ENCODE results near the gene TRAFD1. TPM values are rescaled to one million over a fixed set of nuclear protein-coding genes. Genes with fewer than 3 reads are reported as not detected.
A peak's percentile ranks its signal among the peaks of the same experiment; 100 is the strongest.

Gene TRAFD1
- polyA plus RNA-seq, 1 donor from 2014 or later, result 75.6 TPM

GRCh38 chr12:112107306-112108201 lies 17.8 kb upstream of the TRAFD1 start:
- H3K79me2 ChIP-seq (replicated peaks; ENCODE audit: insufficient read depth, low read length), result peaks cover 51% of the 10 kb centered on the region
- no peaks in the 10 kb centered on the region for H3K9me3 ChIP-seq (ENCODE audit: low read length)
- no peaks in the 10 kb centered on the region for H3K9me2 ChIP-seq (ENCODE audit: insufficient read depth, low read length)
- peak overlapping the region; percentile 86 for H3K9ac ChIP-seq (ENCODE audit: low read length)
- H3K36me3 ChIP-seq (ENCODE audit: insufficient read depth, low read length), result no peaks in the 10 kb centered on the region
- H4K20me1 ChIP-seq (ENCODE audit: insufficient read depth), result no peaks in the 10 kb centered on the region
- H3K27me3 ChIP-seq (ENCODE audit: insufficient read depth, low read depth, low read length), result no peaks in the 10 kb centered on the region
- TF ChIP-seq, protein P1, sequence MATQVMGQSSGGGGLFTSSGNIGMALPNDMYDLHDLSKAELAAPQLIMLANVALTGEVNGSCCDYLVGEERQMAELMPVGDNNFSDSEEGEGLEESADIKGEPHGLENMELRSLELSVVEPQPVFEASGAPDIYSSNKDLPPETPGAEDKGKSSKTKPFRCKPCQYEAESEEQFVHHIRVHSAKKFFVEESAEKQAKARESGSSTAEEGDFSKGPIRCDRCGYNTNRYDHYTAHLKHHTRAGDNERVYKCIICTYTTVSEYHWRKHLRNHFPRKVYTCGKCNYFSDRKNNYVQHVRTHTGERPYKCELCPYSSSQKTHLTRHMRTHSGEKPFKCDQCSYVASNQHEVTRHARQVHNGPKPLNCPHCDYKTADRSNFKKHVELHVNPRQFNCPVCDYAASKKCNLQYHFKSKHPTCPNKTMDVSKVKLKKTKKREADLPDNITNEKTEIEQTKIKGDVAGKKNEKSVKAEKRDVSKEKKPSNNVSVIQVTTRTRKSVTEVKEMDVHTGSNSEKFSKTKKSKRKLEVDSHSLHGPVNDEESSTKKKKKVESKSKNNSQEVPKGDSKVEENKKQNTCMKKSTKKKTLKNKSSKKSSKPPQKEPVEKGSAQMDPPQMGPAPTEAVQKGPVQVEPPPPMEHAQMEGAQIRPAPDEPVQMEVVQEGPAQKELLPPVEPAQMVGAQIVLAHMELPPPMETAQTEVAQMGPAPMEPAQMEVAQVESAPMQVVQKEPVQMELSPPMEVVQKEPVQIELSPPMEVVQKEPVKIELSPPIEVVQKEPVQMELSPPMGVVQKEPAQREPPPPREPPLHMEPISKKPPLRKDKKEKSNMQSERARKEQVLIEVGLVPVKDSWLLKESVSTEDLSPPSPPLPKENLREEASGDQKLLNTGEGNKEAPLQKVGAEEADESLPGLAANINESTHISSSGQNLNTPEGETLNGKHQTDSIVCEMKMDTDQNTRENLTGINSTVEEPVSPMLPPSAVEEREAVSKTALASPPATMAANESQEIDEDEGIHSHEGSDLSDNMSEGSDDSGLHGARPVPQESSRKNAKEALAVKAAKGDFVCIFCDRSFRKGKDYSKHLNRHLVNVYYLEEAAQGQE (IDR thresholded peaks at IDR 0.05; ENCODE audit: borderline replicate concordance), result no peak
- TF ChIP-seq TAF1 (IDR thresholded peaks at IDR 0.05; ENCODE audit: low read depth) (no peak), EP300 (conservative IDR thresholded peaks at IDR 0.05; ENCODE audit: poor library complexity, severe bottlenecking) (no peak), SMC3 (conservative IDR thresholded peaks at IDR 0.05; ENCODE audit: poor library complexity) (no peak), RAD21 (conservative IDR thresholded peaks at IDR 0.05) (no peak), POLR2AphosphoS5 (IDR thresholded peaks at IDR 0.05) (no peak), MXI1 (conservative IDR thresholded peaks at IDR 0.05; ENCODE audit: poor library complexity, severe bottlenecking) (no peak), EZH2 (IDR thresholded peaks at IDR 0.05; ENCODE audit: borderline replicate concordance, insufficient read depth, low read length, poor library complexity, severe bottlenecking) (no peak)
- TF ChIP-seq, protein P2, sequence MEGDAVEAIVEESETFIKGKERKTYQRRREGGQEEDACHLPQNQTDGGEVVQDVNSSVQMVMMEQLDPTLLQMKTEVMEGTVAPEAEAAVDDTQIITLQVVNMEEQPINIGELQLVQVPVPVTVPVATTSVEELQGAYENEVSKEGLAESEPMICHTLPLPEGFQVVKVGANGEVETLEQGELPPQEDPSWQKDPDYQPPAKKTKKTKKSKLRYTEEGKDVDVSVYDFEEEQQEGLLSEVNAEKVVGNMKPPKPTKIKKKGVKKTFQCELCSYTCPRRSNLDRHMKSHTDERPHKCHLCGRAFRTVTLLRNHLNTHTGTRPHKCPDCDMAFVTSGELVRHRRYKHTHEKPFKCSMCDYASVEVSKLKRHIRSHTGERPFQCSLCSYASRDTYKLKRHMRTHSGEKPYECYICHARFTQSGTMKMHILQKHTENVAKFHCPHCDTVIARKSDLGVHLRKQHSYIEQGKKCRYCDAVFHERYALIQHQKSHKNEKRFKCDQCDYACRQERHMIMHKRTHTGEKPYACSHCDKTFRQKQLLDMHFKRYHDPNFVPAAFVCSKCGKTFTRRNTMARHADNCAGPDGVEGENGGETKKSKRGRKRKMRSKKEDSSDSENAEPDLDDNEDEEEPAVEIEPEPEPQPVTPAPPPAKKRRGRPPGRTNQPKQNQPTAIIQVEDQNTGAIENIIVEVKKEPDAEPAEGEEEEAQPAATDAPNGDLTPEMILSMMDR (IDR thresholded peaks at IDR 0.05; ENCODE audit: poor library complexity, severe bottlenecking), result no peak
- H2AFZ ChIP-seq (ENCODE audit: low read depth, low read length), result peak overlapping the region; percentile 73
- peak overlapping the region; percentile 63 for H3K27ac ChIP-seq (ENCODE audit: low read length)
- peak overlapping the region; percentile 95 for H3K4me3 ChIP-seq (ENCODE audit: low read length)
- peak overlapping the region; percentile 53 for H3K4me2 ChIP-seq (ENCODE audit: low read length)
- H3F3A ChIP-seq (ENCODE audit: insufficient read depth, low read length, poor library complexity, severe bottlenecking), result no peaks in the 10 kb centered on the region

GRCh38 chr12:112108202-112109079 lies 16.9 kb upstream of the TRAFD1 start, which contains the start of gene NAA25:
TSS of gene NAA25 (minus strand) at chr12:112108783. CDS start at chr12:112108773, 10 bp downstream.
- Histone ChIP-seq H3K9me3 (ENCODE audit: low read length) (no peaks in the 10 kb centered on the region), H2AFZ (ENCODE audit: low read depth, low read length) (peak within 1 kb of the TSS; percentile 87), H3K27me3 (ENCODE audit: insufficient read depth, low read depth, low read length) (no peaks in the 10 kb centered on the region), H4K20me1 (ENCODE audit: insufficient read depth) (no peaks in the 10 kb centered on the region), H3K4me3 (ENCODE audit: low read length) (peak within 1 kb of the TSS; percentile 95), H3K27ac (ENCODE audit: low read length) (peak within 1 kb of the TSS; percentile 63), H3K4me2 (ENCODE audit: low read length) (peak within 1 kb of the TSS; percentile 86), H3K79me2 (replicated peaks; ENCODE audit: insufficient read depth, low read length) (peaks cover 48% of the 10 kb centered on the region), H3F3A (ENCODE audit: insufficient read depth, low read length, poor library complexity, severe bottlenecking) (no peaks in the 10 kb centered on the region), H3K9ac (ENCODE audit: low read length) (peak within 1 kb of the TSS; percentile 86), H3K36me3 (ENCODE audit: insufficient read depth, low read length) (no peaks in the 10 kb centered on the region), H3K9me2 (ENCODE audit: insufficient read depth, low read length) (no peaks in the 10 kb centered on the region)
- TF ChIP-seq TAF1 (IDR thresholded peaks at IDR 0.05; ENCODE audit: low read depth) (peak; percentile 21), EZH2 (IDR thresholded peaks at IDR 0.05; ENCODE audit: borderline replicate concordance, insufficient read depth, low read length, poor library complexity, severe bottlenecking) (no peak), POLR2AphosphoS5 (IDR thresholded peaks at IDR 0.05) (peak; percentile 83), SMC3 (conservative IDR thresholded peaks at IDR 0.05; ENCODE audit: poor library complexity) (peak; percentile 42), EP300 (conservative IDR thresholded peaks at IDR 0.05; ENCODE audit: poor library complexity, severe bottlenecking) (peak; percentile 27), MXI1 (conservative IDR thresholded peaks at IDR 0.05; ENCODE audit: poor library complexity, severe bottlenecking) (peak; percentile 99), RAD21 (conservative IDR thresholded peaks at IDR 0.05) (no peak)
- TF ChIP-seq, protein P1 (IDR thresholded peaks at IDR 0.05; ENCODE audit: borderline replicate concordance), result no peak
- TF ChIP-seq, protein P2 (IDR thresholded peaks at IDR 0.05; ENCODE audit: poor library complexity, severe bottlenecking), result no peak
